SK-N-SH (cell line): ENCODE results near the gene FBXL7.

Source experiments
- FOXJ3 ChIP-seq: sonication (generic); formaldehyde crosslinking; IDR thresholded peaks from 2 replicates; pipeline ENCODE4 v1.5.1; 2020; ENCODE audit warnings: mild to moderate bottlenecking, missing genetic modification reagents
- POLR2AphosphoS5 ChIP-seq: IDR thresholded peaks from 2 replicates; pipeline ENCODE4 v1.6.1; 2012; ENCODE audit warnings: low read depth, low read length
- RAD21 ChIP-seq: IDR thresholded peaks from 2 replicates; pipeline ENCODE4 v1.6.1; 2012; ENCODE audit warnings: mild to moderate bottlenecking, low read length
- TF ChIP-seq, protein P1 (sequence below): IDR thresholded peaks from 2 replicates; pipeline ENCODE4 v1.6.1; 2012; ENCODE audit warnings: mild to moderate bottlenecking, low read depth, low read length, moderate library complexity
- TF ChIP-seq, protein P2 (sequence below): fragments of 200-600 bp; sonication (generic); IDR thresholded peaks from 2 replicates; pipeline ENCODE4 v1.6.1; 2017; ENCODE audit warnings: antibody characterized with exemption, mild to moderate bottlenecking, moderate library complexity

DNA sequence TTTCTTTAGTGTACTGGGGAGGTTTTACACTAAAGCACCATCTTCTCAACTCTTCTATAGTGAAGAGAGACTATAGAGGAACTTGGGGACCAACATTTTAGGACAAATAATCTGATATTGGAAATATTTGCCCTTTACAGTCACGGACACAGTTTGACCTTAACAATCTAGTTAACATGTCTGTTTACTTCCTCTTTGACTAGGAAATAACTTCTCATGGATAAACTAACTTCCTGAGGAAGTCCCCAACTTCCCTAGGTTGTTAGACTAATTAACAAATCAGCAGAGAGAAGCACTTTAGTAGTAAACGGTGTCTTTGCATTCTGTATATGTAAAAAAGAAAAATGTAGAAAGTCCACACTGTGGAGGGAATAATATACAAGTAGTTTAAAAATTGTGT lies 127.7 kb downstream of the FBXL7 start:
- TF ChIP-seq, protein P1, sequence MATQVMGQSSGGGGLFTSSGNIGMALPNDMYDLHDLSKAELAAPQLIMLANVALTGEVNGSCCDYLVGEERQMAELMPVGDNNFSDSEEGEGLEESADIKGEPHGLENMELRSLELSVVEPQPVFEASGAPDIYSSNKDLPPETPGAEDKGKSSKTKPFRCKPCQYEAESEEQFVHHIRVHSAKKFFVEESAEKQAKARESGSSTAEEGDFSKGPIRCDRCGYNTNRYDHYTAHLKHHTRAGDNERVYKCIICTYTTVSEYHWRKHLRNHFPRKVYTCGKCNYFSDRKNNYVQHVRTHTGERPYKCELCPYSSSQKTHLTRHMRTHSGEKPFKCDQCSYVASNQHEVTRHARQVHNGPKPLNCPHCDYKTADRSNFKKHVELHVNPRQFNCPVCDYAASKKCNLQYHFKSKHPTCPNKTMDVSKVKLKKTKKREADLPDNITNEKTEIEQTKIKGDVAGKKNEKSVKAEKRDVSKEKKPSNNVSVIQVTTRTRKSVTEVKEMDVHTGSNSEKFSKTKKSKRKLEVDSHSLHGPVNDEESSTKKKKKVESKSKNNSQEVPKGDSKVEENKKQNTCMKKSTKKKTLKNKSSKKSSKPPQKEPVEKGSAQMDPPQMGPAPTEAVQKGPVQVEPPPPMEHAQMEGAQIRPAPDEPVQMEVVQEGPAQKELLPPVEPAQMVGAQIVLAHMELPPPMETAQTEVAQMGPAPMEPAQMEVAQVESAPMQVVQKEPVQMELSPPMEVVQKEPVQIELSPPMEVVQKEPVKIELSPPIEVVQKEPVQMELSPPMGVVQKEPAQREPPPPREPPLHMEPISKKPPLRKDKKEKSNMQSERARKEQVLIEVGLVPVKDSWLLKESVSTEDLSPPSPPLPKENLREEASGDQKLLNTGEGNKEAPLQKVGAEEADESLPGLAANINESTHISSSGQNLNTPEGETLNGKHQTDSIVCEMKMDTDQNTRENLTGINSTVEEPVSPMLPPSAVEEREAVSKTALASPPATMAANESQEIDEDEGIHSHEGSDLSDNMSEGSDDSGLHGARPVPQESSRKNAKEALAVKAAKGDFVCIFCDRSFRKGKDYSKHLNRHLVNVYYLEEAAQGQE, result no peak
- no peak for TF ChIP-seq POLR2AphosphoS5
- no peak for TF ChIP-seq RAD21
- TF ChIP-seq FOXJ3 (CRISPR knock-in tag), result no peak
- TF ChIP-seq, protein P2, sequence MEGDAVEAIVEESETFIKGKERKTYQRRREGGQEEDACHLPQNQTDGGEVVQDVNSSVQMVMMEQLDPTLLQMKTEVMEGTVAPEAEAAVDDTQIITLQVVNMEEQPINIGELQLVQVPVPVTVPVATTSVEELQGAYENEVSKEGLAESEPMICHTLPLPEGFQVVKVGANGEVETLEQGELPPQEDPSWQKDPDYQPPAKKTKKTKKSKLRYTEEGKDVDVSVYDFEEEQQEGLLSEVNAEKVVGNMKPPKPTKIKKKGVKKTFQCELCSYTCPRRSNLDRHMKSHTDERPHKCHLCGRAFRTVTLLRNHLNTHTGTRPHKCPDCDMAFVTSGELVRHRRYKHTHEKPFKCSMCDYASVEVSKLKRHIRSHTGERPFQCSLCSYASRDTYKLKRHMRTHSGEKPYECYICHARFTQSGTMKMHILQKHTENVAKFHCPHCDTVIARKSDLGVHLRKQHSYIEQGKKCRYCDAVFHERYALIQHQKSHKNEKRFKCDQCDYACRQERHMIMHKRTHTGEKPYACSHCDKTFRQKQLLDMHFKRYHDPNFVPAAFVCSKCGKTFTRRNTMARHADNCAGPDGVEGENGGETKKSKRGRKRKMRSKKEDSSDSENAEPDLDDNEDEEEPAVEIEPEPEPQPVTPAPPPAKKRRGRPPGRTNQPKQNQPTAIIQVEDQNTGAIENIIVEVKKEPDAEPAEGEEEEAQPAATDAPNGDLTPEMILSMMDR, result no peak
